SJSA1 (cell line): ENCODE measurements around the gene PTPN18. TPM values are rescaled to one million over a fixed set of nuclear protein-coding genes. Genes with fewer than 3 reads are reported as not detected.
"Not testable (repeated sequence)": the region's sequence is repeated elsewhere in the genome, so short reads cannot be mapped to it uniquely, and the experiment has no call there.

Experiments
- DNase-seq, 2 experiments: peaks; one replicate each; pipeline ENCODE4 v3.0.0-alpha.2; 2015 to 2020; ENCODE audit warnings: low spot score in 2 of 2, low read depth in 1 of 2
- H3K27ac ChIP-seq: fragments of 250-450 bp; sonication (Bioruptor Pico); 2 replicates; pipeline ENCODE4 v1.5.1; 2020; ENCODE audit warnings: mild to moderate bottlenecking, moderate library complexity
- H3K27me3 ChIP-seq: fragments of 250-450 bp; sonication (Bioruptor Pico); replicated peaks from 2 replicates; pipeline ENCODE4 v1.5.1; 2020; ENCODE audit warnings: mild to moderate bottlenecking, moderate library complexity
- H3K36me3 ChIP-seq: fragments of 250-450 bp; sonication (Bioruptor Pico); 2 replicates; pipeline ENCODE4 v1.5.1; 2020; ENCODE audit warnings: mild to moderate bottlenecking
- H3K4me1 ChIP-seq: fragments of 250-450 bp; sonication (Bioruptor Pico); replicated peaks from 2 replicates; pipeline ENCODE4 v1.6.1; 2021; ENCODE audit warnings: mild to moderate bottlenecking
- H3K4me3 ChIP-seq: fragments of 250-450 bp; sonication (Bioruptor Pico); 2 replicates; pipeline ENCODE4 v1.5.1; 2020; ENCODE audit warnings: mild to moderate bottlenecking
- H3K9me3 ChIP-seq: fragments of 250-450 bp; sonication (Bioruptor Pico); replicated peaks from 2 replicates; pipeline ENCODE4 v1.5.1; 2020; ENCODE audit warnings: mild to moderate bottlenecking
- total RNA-seq: library from RNA; depleted of rRNA; stranded (reverse); fragments of >200 nt; shearing (Covaris generic); gene quantifications from 2 replicates; pipeline ENCODE4 v1.2.3, GENCODE V29; 2014

PTPN18 gene
- total RNA-seq, 1 experiment from 2014 or later, result 34.7 TPM

GRCh38 chr2:130388221-130388907 is 32.5 kb downstream of the PTPN18 start:
- Histone ChIP-seq H3K27me3 (no peaks in the 10 kb centered on the region), H3K4me3 (no peak overlapping the region), H3K9me3 (no peaks in the 10 kb centered on the region), H3K4me1 (peaks cover 10% of the 10 kb centered on the region), H3K36me3 (no peaks in the 10 kb centered on the region), H3K27ac (no peak overlapping the region)
- no peak for DNase-seq

GRCh38 chr2:130389358-130389757 is 33.5 kb downstream of the PTPN18 start:
- no peak overlapping the region for H3K4me3 ChIP-seq
- no peaks in the 10 kb centered on the region for H3K9me3 ChIP-seq
- no peaks in the 10 kb centered on the region for H3K36me3 ChIP-seq
- no peak for DNase-seq
- H3K27ac ChIP-seq, result no peak overlapping the region
- peaks cover 10% of the 10 kb centered on the region for H3K4me1 ChIP-seq
- no peaks in the 10 kb centered on the region for H3K27me3 ChIP-seq

- no peaks in the 10 kb centered on the region for H3K36me3 ChIP-seq
Measured at GRCh38 chr2:130389783-130390182, 33.9 kb downstream of the PTPN18 start.

GRCh38 chr2:130390460-130391057 is 34.7 kb downstream of the PTPN18 start:
- no peak overlapping the region for H3K27ac ChIP-seq

More at GRCh38 chr2:130389783-130390182, 33.9 kb downstream of the PTPN18 start:
- no peak for DNase-seq
- H3K9me3 ChIP-seq, result no peaks in the 10 kb centered on the region
- no peaks in the 10 kb centered on the region for H3K27me3 ChIP-seq
- H3K27ac ChIP-seq, result no peak overlapping the region
- peaks cover 10% of the 10 kb centered on the region for H3K4me1 ChIP-seq
- no peak overlapping the region for H3K4me3 ChIP-seq

GRCh38 chr2:130391058-130391871 is 35.4 kb downstream of the PTPN18 start:
- DNase-seq, result peak; percentile 71 to 73
- H3K27me3 ChIP-seq, result no peaks in the 10 kb centered on the region
- H3K36me3 ChIP-seq, result no peaks in the 10 kb centered on the region
- H3K4me1 ChIP-seq, result peaks cover 10% of the 10 kb centered on the region
- H3K4me3 ChIP-seq, result peak overlapping the region; percentile 50
- H3K9me3 ChIP-seq, result no peaks in the 10 kb centered on the region
- no peak overlapping the region for H3K27ac ChIP-seq

More at GRCh38 chr2:130390460-130391057, 34.7 kb downstream of the PTPN18 start:
- H3K27me3 ChIP-seq, result no peaks in the 10 kb centered on the region
- DNase-seq, result no peak
- H3K4me1 ChIP-seq, result peaks cover 10% of the 10 kb centered on the region
- no peaks in the 10 kb centered on the region for H3K36me3 ChIP-seq
- H3K4me3 ChIP-seq, result peak overlapping the region; percentile 50
- H3K9me3 ChIP-seq, result no peaks in the 10 kb centered on the region

GRCh38 chr2:130391872-130392670 is 36.2 kb downstream of the PTPN18 start:
- DNase-seq, result no peak
- Histone ChIP-seq H3K4me3 (peak overlapping the region; percentile 50), H3K27ac (no peak overlapping the region), H3K4me1 (peaks cover 10% of the 10 kb centered on the region), H3K9me3 (no peaks in the 10 kb centered on the region), H3K36me3 (no peaks in the 10 kb centered on the region), H3K27me3 (no peaks in the 10 kb centered on the region)

- DNase-seq, result no peak
- Histone ChIP-seq H3K27ac (no peak overlapping the region), H3K4me1 (peaks cover 10% of the 10 kb centered on the region), H3K36me3 (no peaks in the 10 kb centered on the region), H3K4me3 (no peak overlapping the region), H3K9me3 (no peaks in the 10 kb centered on the region), H3K27me3 (no peaks in the 10 kb centered on the region)
Measured at GRCh38 chr2:130393318-130393910, 37.6 kb downstream of the PTPN18 start.

- not testable (repeated sequence) for H3K9me3 ChIP-seq, H3K4me3 ChIP-seq, DNase-seq, H3K4me1 ChIP-seq, H3K27me3 ChIP-seq, H3K27ac ChIP-seq, H3K36me3 ChIP-seq
Measured at GRCh38 chr2:130406280-130406679, 50.4 kb downstream of the PTPN18 start.

GRCh38 chr2:130416693-130417092 is 60.8 kb downstream of the PTPN18 start:
- not testable (repeated sequence) for H3K36me3 ChIP-seq, H3K27me3 ChIP-seq, H3K4me3 ChIP-seq, H3K4me1 ChIP-seq, DNase-seq, H3K9me3 ChIP-seq, H3K27ac ChIP-seq

- not testable (repeated sequence) for H3K36me3 ChIP-seq
Measured at GRCh38 chr2:130418845-130419244, 63.0 kb downstream of the PTPN18 start.

More at GRCh38 chr2:130418845-130419244, 63.0 kb downstream of the PTPN18 start:
- H3K27me3 ChIP-seq, H3K9me3 ChIP-seq, DNase-seq, H3K27ac ChIP-seq, H3K4me1 ChIP-seq, H3K4me3 ChIP-seq: not testable (repeated sequence)
